ENCODE measurements around the gene MRPS11.
"Not testable (repeated sequence)": the region's sequence is repeated elsewhere in the genome, so short reads cannot be mapped to it uniquely, and the experiment has no call there.

The MRPS11 gene

DNA sequence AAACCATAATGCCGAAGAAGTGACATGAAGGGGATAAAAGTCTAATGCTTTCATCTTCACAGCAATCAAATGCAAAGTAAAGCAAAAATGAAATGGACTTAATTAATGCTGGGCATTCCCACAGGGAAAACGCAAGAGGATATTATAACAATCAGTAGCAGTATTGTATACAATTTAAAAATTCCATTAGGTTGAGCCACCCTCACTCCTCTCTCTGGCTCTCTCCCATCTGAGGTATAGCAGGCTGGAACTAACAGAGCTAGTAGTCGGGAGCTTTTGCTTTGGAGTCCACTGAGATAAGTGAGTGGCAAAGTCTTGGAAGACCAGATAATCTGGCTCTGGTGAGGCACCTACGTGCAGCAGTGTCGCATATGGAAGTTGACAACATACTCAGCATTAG is 45.1 kb downstream of the MRPS11 start:
- CTCF ChIA-PET: interaction anchor here (0.6 kb wide), 1 partner anchor 44 kb away, joined by 3 read pairs; no protein-coding TSS in a partner anchor
- no peak for DNase-seq (ENCODE audit: low read depth, low spot score)
- TF ChIP-seq, protein P1, sequence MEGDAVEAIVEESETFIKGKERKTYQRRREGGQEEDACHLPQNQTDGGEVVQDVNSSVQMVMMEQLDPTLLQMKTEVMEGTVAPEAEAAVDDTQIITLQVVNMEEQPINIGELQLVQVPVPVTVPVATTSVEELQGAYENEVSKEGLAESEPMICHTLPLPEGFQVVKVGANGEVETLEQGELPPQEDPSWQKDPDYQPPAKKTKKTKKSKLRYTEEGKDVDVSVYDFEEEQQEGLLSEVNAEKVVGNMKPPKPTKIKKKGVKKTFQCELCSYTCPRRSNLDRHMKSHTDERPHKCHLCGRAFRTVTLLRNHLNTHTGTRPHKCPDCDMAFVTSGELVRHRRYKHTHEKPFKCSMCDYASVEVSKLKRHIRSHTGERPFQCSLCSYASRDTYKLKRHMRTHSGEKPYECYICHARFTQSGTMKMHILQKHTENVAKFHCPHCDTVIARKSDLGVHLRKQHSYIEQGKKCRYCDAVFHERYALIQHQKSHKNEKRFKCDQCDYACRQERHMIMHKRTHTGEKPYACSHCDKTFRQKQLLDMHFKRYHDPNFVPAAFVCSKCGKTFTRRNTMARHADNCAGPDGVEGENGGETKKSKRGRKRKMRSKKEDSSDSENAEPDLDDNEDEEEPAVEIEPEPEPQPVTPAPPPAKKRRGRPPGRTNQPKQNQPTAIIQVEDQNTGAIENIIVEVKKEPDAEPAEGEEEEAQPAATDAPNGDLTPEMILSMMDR (IDR thresholded peaks at IDR 0.05; ENCODE audit: insufficient read depth, low read length, missing control alignments): no peak
- H3K4me3 ChIP-seq (ENCODE audit: low read depth, low read length): no peak overlapping the region
- POLR2A ChIA-PET: interaction anchor here (0.6 kb wide), 1 partner anchor 844 kb away, joined by 3 read pairs; no protein-coding TSS in a partner anchor

DNA sequence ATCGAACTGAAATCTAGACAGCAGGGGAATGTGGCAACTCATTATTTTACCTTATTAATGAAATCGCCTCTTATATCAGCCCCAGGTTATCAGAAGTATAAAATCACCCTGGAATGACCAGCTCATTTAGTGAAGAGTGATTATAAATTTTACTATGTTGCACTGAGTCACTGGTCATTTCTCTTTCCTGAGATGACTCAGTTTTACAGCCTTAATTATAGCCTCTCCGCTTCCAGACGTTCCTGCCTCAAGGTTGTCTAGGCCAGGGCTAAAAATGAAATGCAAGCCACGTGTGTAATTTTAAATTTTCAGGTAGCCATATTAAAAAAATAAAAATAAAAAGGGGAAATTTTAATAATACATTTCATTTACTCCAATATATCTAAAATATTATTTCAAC is 45.7 kb downstream of the MRPS11 start:
- H3K4me3 ChIP-seq (ENCODE audit: low read depth, low read length): no peak overlapping the region
- peak; percentile 17 for DNase-seq (ENCODE audit: low read depth, low spot score)
- ChIA-PET POLR2A (interaction anchor here (0.6 kb wide), 1 partner anchor 844 kb away, joined by 3 read pairs; no protein-coding TSS in a partner anchor), CTCF (interaction anchor here (0.6 kb wide), 1 partner anchor 44 kb away, joined by 3 read pairs; no protein-coding TSS in a partner anchor)
- TF ChIP-seq, protein P1 (IDR thresholded peaks at IDR 0.05; ENCODE audit: insufficient read depth, low read length, missing control alignments): no peak

DNA sequence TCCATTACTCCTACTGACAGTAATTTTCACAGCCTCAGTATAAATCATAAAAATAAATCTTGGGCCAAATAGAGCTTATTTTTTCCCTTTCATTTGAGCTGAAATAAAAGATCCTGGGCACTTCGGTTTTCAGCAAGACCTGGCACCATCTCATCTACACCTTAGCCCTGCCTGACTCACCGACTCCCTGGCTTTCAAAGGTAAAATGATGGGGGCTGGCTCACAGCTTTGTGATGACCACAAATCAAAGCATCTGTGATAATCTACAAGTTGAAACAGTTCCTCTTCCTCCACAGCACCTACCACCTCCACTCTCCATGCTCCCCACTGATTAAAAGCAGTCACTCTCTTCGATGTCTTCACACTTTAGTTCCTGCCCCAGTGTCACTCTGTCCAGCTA is 51.4 kb downstream of the MRPS11 start:
- DNase-seq (ENCODE audit: low read depth, low spot score): no peak
- H3K4me3 ChIP-seq (ENCODE audit: low read depth, low read length): no peak overlapping the region
- POLR2A ChIA-PET: no interaction called here
- TF ChIP-seq, protein P1 (IDR thresholded peaks at IDR 0.05; ENCODE audit: insufficient read depth, low read length, missing control alignments): no peak
- CTCF ChIA-PET: no interaction called here

DNA sequence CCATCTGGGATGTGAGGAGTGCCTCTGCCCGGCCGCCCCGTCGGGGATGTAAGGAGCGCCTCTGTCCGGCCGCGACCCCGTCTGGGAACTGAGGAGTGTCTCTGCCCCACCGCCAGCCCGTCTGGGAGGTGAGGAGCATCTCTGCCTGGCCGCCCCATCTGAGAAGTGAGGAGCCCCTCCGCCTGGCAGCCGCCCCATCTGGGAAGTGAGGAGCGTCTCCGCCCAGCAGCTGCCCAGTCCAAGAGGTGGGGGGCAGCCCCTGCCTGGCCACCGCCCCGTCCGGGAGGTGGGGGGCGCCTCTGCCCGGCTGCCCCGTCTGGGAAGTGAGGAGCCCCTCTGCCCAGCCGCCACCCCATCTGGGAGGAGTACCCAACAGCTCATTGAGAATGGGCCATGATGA is 56.6 kb downstream of the MRPS11 start:
- CTCF ChIA-PET; DNase-seq (ENCODE audit: low read depth, low spot score); H3K4me3 ChIP-seq (ENCODE audit: low read depth, low read length); POLR2A ChIA-PET: not testable (repeated sequence)

DNA sequence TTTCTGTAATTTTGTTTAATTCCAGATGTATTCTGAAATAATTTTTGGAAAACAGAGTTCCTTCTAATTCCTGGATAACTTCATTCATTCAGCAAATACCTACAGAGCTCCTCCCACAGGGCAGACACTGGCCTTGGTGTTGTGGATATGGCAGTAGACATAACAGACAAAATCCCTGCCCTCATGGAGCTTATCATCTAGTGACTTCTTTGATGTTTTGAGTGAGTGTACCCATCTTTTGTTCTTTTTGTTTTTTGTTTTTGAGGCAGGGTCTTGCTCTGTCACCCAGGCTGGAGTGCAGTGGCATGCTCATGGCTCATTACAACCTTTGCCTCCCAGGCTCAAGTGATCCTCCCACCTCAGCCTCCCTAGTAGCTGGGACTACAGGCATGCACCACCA is 57.9 kb downstream of the MRPS11 start:
- CTCF ChIA-PET: no interaction called here

DNA sequence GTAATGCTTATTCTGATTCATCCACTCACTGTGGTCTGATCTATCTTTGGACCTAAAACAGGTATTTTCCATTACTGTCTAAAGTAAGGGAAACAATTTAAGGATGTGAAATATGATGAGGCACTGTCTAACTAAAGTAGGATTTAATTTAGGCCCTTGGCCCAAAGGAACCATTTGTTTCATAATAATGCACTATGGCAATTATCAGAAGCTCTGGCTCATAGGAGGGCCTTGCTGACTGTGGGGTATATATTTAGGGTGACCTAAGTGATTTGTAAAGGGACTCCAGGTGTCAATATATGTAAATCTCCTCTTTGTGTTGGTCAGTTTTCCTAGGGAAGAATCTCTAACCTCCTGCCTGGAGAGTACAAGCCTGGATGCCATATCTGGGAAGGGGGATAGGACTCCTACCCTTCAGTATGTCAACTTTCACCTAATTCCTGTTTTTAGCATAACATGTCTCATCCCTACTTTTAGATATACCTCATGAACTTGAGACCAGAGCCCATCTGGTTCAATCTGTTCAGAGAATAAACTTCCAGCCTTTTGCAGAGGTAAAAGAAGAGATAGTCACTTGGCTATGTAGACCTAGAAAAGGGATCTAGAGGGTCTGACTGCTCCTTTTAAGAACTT is 58.9 kb downstream of the MRPS11 start:
- ChIA-PET POLR2A (no interaction called here), CTCF (interaction anchor here (0.6 kb wide), 1 partner anchor 88 kb away, joined by 3 read pairs; no protein-coding TSS in a partner anchor)
- H3K4me3 ChIP-seq (ENCODE audit: low read depth, low read length): no peak overlapping the region
- DNase-seq (ENCODE audit: low read depth, low spot score): no peak
- TF ChIP-seq, protein P1 (IDR thresholded peaks at IDR 0.05; ENCODE audit: insufficient read depth, low read length, missing control alignments): no peak

More for the DNA sequence above, 57.9 kb downstream of the MRPS11 start:
- DNase-seq (ENCODE audit: low read depth, low spot score): no peak
- no peak overlapping the region for H3K4me3 ChIP-seq (ENCODE audit: low read depth, low read length)
- TF ChIP-seq, protein P1 (IDR thresholded peaks at IDR 0.05; ENCODE audit: insufficient read depth, low read length, missing control alignments): no peak
- POLR2A ChIA-PET: no interaction called here

All from AG04449 (cell line).